GM23248 (cell line): ENCODE results near the gene EML5.

Source experiments
- EZH2 ChIP-seq: fragments of 200-600 bp; sonication (generic); IDR thresholded peaks from 2 replicates; pipeline ENCODE4 v1.6.1; 2018; ENCODE audit warnings: antibody characterized with exemption, mild to moderate bottlenecking; ENCODE audit not compliant: insufficient read depth, poor library complexity, severe bottlenecking
- EZH2phosphoT487 ChIP-seq: fragments of 200-600 bp; sonication (generic); IDR thresholded peaks from 2 replicates; pipeline ENCODE4 v1.6.1; 2018; ENCODE audit warnings: antibody characterized with exemption, moderate library complexity, mild to moderate bottlenecking, low read depth; ENCODE audit not compliant: insufficient read depth

DNA sequence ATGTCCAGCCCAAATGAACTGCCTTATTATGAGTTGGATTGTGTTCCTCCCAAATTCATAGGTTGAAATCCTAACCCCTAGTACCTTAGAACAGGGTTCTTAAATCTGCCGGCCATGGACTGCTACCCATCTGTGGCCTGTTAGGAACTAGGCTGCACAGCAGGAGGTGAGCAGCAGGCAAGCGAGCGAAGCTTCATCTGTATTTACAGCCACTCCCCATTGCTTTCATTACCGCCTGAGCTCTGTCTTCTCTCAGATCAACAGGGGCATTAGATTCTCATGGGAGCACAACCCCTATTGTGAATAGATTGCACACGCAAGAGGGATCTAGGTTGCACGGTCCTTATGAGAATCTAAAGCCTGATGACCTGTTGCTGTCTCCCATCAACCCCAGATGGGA is 9.8 kb upstream of the EML5 start:
- TF ChIP-seq EZH2phosphoT487 (no peak), EZH2 (no peak)
